Measurements from ENCODE around the gene MRPS18B. TPM values are rescaled to one million over a fixed set of nuclear protein-coding genes. Genes with fewer than 3 reads are reported as not detected.

MRPS18B gene
- total RNA-seq, 1 donor from 2014 or later, result 43.2 TPM

GRCh38 chr6:30601815-30602641 is 15.6 kb upstream of the MRPS18B start:
- intact Hi-C loops (cut with micrococcal nuclease), result no loop called here

DNA sequence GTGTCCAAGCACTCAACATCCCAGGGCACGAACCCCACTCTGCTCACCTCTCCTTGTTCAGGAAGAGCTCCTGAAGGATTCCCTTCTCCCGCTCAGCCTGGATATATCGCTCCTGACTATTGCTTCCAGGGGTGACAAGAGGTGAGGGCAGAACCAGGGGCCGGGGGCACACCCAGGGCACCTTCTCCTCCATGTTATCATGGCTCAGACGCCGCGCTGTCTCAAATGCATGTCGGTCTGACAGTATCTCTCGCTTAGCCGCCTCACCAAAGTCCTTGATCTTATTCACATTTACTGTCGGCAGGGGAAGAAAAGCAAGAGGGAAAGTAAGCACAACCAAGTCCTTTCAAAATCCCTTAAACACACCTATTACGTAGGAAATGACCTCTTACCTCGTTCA is 13.7 kb upstream of the MRPS18B start:
- intact Hi-C loops (cut with micrococcal nuclease), result no loop called here

GRCh38 chr6:30610065-30610464 is 7.6 kb upstream of the MRPS18B start:
- intact Hi-C loops (cut with micrococcal nuclease), result loop anchor here (10.0 kb wide), 1 partner anchor 285 kb away; the partner anchor contains the start of gene TRIM39

GRCh38 chr6:30611150-30611855 is 6.3 kb upstream of the MRPS18B start:
- intact Hi-C loops (cut with micrococcal nuclease), result loop anchor here (10.0 kb wide), 1 partner anchor 287 kb away; the partner anchor contains the start of gene TRIM39

DNA sequence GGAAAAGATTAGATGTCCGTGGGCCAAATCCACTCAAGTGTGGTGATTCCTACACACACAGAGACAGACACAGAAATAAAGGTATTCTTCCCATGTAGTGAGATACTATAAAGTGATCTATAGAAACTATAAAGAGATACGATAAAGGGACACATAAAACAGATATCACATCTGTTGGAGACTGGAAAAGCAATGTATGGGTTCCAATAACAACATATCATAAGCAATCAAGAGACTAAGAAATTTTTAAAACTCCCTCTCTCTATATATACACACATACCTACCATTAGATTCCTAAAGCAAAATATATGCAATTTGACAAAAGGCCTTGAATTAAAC is 5.8 kb upstream of the MRPS18B start:
- intact Hi-C loops (cut with micrococcal nuclease), result loop anchor here (10.0 kb wide), 1 partner anchor 287 kb away; the partner anchor contains the start of gene TRIM39

GRCh38 chr6:30612213-30612612 is 5.4 kb upstream of the MRPS18B start:
- intact Hi-C loops (cut with micrococcal nuclease), result loop anchor here (10.0 kb wide), 1 partner anchor 287 kb away; the partner anchor contains the start of gene TRIM39

- intact Hi-C loops (cut with micrococcal nuclease), result loop anchor here (10.0 kb wide), 1 partner anchor 288 kb away; the partner anchor contains the start of gene TRIM39
These were observed 4.9 kb upstream of the MRPS18B start for GRCh38 chr6:30612687-30613248.

DNA sequence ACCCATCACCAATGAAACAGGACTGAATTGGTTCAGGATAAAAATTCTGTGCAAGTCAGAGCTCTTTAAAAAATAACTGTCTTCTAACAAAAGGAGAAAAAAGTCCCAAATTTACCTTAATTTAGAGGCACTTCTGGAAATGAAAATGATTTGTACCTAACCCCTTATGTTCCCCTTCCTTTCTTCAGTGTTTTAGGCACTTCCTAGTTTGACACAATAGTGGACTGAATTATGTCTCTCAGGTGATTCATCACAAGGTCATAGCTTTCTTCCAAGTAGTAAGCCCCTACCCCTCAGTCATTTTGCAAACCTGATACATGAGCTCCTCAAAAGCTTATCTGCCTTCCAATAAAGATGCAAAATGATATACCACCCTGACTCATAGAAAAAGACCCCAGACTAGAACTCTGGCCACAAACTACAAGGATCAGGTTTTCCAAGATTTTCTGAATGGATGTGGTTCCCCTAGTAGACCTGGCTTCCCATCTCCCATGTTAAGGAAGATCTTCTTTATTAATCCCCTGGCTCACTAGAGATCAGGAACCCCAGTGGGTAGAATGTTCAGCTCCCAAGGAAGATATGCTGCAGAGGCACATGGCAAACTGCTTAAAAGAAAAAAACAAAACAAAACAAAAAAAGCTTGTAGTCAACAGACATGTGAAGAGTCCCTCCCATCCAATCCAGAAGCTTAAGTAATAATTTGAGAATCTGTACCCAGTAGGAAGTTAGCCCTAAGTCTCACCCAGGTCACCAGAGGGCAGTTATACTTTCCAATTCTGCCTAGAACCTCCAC is 4.2 kb upstream of the MRPS18B start:
- intact Hi-C loops (cut with micrococcal nuclease), result loop anchor here (10.0 kb wide), 1 partner anchor 289 kb away; the partner anchor contains the start of gene TRIM39

- intact Hi-C loops (cut with micrococcal nuclease), result loop anchor here (10.0 kb wide), 1 partner anchor 289 kb away; the partner anchor contains the start of gene TRIM39
These were observed 3.4 kb upstream of the MRPS18B start for GRCh38 chr6:30614044-30614842.

GRCh38 chr6:30614843-30615218 is 2.8 kb upstream of the MRPS18B start:
- intact Hi-C loops (cut with micrococcal nuclease), result loop anchor here (10.0 kb wide), 1 partner anchor 290 kb away; the partner anchor contains the start of gene TRIM39

GRCh38 chr6:30615219-30615957 is 2.3 kb upstream of the MRPS18B start:
- intact Hi-C loops (cut with micrococcal nuclease), result loop anchor here (10.0 kb wide), 1 partner anchor 291 kb away; the partner anchor contains the start of gene TRIM39

DNA sequence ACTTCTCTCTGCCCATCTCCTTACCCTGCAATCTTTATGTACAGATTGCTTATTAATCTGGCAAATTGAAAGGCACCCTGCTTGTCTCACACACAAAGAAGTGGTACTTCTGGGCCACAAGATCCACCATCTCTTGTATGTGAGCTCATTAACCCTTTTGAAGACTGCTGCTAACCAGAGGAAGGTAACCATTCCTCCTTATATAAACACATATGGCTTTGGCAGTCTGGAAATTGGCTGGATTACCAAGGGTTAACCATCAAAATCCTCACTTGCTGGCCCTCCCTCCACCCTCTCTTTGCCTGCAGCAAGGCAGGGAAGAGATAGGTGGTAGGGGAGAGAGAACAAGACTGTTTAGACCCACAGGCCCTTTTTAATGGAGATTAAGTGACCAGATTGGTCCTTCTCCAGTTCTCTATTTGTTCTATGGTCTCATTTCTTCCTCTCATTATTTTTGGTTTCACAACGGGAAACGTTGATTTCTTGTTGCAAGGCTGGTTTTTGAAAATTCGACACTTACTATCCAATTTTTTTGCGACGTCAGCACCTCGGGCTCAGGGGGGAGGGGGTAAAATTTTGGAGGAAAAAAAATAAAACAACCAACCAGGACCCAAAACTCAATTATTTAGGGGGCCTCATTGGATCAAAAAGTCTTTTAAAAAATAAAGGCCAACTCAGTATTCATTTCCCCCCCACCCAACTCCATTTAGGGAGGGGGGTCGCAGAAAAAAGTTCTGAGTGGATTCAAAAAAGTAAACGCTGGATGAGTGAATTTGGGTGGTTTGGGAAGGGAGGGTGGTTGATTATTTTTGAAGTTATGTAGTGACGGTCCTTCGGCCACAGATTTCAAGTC is 1.5 kb upstream of the MRPS18B start:
- intact Hi-C loops (cut with micrococcal nuclease), result loop anchor here (2.0 to 10.0 kb wide), 3 partner anchors 57 to 291 kb away; partner anchors contain the start of genes DHX16 and TRIM39

GRCh38 chr6:30616811-30617564 is 652 bp upstream of the MRPS18B start, which contains the start of gene PPP1R10:
Gene PPP1R10, minus strand, starts transcription at chr6:30617243. Its CDS starts 7,299 bp downstream, at chr6:30609944.
- intact Hi-C loops (cut with micrococcal nuclease), result loop anchor here (1.0 to 10.0 kb wide), 9 partner anchors 9 to 292 kb away; partner anchors contain the start of genes ABCF1, ATAT1, C6orf136 and DHX16

DNA sequence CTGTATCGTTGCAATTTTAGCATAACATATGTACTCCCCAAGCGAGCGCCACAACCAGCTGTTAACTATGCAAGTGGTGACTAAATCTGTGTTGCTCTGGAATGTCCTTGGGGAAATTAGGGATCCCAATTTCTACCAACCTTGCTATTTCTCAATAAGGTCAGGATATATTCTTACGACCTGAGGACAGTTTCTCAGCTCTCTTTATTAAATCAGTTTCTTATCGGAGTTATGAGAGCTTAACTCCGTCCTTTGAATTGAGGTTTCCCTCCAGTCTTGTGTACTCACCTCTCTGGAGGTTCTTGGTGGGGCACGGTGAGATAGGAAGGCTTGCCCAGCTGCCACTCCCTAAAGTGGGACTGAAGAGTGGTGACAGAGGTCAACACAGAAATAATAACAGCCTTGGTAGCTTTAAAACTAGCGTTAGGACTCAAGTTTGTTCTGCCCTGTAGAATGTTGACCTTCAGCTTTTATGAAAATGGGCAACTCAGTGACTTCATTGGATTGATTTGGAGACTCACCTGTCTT is 694 bp downstream of the MRPS18B start:
- intact Hi-C loops (cut with micrococcal nuclease), result loop anchor here (10.0 kb wide), 1 partner anchor 294 kb away; the partner anchor contains the start of gene TRIM39

DNA sequence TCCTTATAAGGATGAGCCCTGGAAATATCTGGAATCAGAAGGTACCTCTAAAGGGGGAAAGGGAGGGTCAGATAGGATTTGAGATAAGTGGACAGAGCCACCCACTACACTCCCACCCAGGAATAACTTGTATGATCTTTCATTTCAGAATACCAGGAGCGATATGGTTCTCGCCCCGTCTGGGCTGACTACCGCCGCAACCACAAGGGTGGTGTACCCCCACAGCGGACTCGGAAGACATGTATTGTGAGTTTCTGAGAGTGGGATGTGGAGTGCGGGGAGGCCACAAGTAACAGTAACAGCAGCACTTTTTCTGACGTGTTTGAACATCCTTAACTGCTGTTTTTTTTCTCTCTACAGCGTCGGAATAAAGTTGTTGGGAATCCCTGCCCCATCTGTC is 1.9 kb downstream of the MRPS18B start:
- intact Hi-C loops (cut with micrococcal nuclease), result loop anchor here (10.0 kb wide), 1 partner anchor 295 kb away; the partner anchor contains the start of gene TRIM39

GRCh38 chr6:30625511-30625910 is 7.9 kb downstream of the MRPS18B start:
- intact Hi-C loops (cut with micrococcal nuclease), result no loop called here
